HG03354 (cell line): ENCODE measurements around the gene LCAT.
A peak's percentile ranks its signal among the peaks of the same experiment; 100 is the strongest.
"Not testable (repeated sequence)": the region's sequence is repeated elsewhere in the genome, so short reads cannot be mapped to it uniquely, and the experiment has no call there.

Experiments
- ATAC-seq: cut with Tn5 transposase; IDR thresholded peaks from one replicate; pipeline ENCODE4 v1.9.1; 2021; ENCODE audit warnings: mild to moderate bottlenecking; ENCODE audit not compliant: unreplicated experiment, poor library complexity, severe bottlenecking

Gene LCAT, protein sequence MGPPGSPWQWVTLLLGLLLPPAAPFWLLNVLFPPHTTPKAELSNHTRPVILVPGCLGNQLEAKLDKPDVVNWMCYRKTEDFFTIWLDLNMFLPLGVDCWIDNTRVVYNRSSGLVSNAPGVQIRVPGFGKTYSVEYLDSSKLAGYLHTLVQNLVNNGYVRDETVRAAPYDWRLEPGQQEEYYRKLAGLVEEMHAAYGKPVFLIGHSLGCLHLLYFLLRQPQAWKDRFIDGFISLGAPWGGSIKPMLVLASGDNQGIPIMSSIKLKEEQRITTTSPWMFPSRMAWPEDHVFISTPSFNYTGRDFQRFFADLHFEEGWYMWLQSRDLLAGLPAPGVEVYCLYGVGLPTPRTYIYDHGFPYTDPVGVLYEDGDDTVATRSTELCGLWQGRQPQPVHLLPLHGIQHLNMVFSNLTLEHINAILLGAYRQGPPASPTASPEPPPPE

DNA sequence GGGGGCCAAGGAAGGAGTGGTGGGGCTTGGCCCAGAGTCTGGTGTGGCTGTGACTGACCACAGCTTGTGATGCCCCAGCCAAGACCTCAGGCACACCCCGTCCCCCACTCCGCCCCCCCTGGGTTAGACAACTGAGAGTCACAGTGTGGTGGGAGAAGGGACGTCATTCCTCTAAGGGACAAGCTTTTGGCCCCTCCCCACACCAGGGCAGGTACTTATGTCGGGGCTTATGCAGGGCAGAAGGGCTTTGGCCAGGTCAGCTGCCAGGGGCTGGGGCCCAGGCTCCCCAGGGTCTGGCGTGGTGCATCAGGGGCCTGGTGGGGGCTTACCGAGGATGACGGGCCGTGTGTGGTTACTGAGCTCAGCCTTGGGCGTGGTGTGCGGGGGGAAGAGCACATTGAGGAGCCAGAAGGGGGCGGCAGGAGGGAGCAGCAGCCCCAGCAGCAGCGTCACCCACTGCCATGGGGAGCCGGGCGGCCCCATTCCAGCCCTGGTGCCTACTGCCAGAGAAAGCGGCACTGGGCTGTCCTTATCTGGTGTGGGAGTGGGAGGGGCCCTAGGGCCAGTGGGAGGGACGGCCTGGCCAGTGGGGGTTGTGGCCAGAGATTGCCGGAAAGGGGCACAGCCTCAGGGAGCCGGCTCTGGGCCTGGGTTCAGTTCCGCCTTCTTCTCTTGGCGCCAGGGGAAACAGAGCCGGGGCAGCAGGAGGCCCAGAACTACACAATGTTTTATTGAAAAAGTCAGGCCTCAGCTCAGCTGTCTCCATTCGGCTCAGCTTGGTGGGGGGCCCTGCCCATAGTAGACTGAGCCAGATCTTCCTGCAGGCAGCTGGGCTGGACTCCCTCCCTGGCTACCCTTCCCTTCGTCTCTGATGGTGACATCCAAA is at the start of gene LCAT:
TSS of gene LCAT (minus strand) at position 502 of the 886 bp plus-strand sequence. CDS start at position 483, 19 bp downstream.
- ATAC-seq: no peak

DNA sequence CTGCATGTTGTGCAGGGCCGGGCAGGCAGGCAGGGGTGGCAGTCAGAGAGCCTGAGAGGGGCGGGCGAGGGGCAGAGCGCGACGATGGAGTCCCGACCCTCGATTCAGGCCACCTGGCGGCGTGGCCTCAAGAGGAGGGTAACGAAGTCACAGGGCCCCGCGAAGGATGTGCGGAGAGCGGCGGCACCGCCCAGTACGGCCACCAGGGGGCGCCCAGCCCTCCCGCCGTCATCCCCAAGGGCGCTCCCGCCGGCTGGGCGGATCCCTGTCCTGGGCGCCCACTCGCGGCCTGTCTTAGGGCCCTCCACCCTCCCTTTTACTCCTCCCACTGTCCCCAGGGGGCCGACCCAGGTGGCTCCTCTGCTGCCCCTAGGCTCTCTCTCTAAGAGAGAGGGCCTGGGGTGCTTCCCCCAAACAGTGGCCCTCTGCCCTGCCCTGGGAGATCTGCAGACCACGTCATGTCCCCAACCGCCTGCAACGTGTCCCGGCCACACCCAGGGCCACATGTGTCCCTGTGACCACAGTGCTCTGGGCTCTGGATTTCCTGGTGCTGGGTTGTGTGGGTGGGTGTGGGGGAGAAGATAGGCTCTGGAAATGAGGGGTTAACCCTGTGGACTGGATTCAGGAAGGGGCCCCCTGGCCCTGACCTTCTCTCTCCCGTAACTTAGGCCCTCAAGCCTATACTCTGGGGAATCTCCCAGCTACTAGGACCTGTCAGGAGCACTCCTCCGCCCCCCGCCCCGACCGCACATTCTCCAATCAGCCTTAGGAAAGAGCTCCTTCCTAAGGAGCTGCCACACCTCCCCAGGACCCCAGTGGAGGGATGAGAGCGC is 49.5 kb upstream of the LCAT start:
- ATAC-seq: peak; percentile 76

DNA sequence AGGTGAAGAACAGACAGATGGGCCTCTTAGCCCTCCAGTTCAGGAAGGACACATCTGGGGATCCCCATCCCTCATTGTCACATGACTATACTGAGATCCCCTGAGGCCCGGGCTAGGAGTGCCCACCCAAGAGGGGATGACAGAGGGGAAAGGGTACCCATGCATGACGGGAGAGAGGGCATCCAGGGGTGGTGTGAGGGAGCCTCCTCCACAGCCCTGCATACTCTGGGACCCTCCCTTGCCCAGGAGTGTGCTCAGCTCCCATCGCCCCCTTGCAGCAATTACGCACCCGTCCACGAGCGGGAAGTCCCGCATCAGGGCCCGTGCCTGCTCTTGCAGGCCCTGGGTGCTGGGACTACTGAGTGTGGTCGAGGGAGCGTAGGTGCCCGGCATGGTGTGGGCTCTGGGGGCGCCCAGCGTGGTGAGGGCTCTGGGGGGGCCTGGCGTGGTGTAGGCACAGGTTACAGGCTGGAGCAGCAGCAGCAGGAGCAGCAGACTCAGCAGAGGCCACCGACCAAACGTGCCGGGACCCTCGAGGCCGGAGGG is 48.8 kb upstream of the LCAT start:
- ATAC-seq: peak; percentile 10

DNA sequence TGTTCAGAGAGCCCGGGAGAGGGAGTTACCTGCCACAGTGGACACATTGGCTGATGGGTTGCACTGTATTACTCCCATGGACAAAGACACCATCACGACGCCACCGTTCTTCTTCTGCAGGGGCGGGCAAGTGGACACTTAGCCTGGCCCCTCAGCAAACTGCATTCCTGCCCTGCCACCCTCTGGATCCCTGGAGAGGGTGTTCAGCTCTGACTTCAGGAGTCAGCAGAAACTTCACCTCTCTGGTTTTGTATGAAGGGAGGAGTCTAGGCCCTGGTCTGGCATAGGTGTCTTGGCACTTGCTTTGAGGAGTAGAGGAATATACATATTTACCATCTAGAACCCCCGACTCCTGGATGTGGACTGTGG is 46.1 kb upstream of the LCAT start:
- no peak for ATAC-seq

DNA sequence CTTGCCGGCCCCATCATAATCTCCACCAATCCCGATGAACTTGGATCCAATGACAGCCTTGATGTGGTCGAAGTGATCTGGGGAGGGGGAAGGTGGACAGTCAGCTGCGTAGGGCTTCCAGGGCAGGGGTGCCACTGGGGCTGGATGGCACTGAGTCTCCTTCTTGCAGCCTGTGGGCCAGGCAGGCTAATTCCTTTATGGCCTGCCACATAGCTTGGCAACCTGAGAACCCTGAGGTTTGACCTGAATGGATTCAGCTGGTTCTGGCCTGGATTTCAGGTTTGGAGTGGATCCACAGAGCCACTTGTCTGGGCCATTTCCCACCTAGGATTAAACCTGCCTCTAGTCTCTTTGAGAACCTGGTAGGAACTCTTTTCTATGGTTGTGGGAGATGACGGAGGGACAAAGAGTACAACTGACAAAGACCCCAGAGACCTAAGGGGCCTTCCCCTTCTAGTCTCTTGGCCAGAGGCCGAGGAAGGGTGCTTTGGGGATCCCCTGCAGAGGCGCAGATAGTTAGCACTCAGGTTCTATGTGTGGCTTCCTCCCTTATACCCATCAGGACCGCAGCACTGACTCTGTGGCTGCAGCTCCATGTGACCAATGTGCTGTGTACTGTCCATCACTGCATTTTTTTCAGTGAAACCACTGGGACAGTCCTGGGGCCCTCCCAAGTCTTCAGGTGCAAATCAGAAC is 45.5 kb upstream of the LCAT start:
- no peak for ATAC-seq

DNA sequence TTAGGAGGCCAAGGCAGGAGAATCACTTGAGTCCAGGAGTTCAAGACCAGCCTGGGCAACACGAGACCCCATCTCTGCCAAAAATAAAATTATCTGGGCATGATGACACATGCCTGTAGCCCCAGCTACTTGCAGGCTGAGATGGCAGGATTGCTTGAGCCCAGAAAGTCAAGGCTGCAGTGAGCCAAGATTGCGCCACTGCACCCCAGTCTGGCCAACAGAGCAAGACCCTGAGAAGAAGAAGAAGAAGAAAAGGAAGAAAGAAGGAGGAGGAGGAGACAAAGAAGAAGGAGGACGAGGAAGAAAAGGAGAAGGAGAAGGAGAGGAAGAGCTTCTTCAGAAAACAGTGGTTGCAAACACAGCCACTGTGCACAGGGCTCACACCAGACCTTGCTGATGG is 44.8 kb upstream of the LCAT start:
- ATAC-seq: no peak

DNA sequence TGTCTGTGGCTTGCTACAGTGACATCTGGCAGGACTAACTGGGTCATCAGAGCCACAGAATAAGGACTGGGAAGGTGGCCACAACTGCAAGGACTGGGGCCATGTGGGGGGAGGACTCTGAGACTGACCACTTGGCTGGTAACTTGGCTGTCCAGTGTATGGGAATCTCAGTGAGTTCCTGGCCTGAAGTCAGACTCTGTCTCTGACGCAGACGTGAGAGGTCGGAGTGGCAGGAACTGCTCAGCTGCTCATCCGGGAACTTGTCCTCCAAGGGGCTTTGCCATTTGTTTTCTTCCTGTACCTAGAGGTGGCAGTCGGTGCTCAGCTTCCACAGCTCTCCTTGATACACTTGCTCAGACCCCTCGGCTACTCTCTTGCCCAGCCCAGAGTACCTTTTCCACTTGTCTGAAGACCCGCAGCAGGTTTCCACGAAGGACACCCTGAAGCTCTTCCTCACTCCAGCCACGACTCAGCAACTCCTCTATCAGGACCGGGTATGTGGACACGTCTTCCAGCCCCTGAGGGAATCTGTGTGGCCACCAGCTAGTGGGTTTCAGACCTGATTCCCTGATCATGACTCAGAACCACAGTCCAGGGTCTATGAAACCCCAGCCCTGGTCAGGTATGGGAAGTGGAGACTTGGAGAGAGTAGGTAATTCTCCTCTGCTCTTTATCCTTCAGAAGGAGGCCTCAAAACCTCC is 43.7 kb upstream of the LCAT start:
- ATAC-seq: no peak

DNA sequence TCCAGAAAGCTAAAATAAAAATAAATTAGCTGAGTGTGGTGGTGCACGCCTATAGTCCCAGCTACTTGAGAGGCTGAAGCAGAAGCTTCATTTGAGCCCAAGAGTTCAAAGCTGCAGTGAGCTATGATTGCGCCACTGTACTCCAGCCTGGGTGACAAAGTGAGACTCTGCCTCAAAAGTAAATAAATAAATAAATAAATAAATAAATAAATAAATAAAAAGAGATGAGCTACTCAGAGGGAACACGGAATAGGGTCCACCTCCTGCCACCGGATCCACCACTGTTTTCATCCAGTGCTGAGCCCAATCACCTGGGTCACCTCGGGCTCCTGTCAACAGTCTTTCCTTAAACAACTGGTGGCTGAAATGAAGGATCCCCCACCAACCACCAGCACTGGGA is 43.0 kb upstream of the LCAT start:
- no peak for ATAC-seq

DNA sequence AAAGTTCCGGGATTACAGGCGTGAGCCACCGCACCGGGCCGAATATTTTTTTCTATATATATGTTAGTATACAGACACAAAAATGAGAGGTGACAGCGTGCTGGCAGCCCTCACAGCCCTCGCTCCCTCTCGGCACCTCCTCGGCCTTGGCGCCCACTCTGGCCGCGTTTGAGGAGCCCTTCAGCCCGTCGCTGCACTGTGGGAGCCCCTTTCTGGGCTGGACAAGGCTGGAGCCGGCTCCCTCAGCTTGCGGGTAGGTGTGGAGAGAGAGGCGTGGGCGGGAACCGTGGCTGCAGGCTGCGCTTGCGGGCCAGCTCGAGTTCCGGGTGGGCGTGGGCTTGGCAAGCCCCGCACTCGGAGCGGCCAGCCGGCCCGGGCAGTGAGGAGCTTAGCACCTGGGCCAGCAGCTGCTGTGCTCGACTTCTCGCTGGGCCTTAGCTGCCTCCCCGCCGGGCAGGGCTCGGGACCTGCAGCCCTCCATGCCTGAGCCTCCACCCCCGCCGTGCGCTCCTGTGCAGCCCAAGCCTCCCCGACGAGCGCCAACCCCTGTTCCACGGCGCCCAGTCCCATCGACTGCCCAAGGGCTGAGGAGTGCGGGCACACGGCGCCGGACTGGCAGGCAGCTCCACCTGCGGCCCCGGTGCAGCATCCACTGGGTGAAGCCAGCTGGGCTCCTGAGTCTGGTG is 38.2 kb upstream of the LCAT start:
- ATAC-seq: no peak

DNA sequence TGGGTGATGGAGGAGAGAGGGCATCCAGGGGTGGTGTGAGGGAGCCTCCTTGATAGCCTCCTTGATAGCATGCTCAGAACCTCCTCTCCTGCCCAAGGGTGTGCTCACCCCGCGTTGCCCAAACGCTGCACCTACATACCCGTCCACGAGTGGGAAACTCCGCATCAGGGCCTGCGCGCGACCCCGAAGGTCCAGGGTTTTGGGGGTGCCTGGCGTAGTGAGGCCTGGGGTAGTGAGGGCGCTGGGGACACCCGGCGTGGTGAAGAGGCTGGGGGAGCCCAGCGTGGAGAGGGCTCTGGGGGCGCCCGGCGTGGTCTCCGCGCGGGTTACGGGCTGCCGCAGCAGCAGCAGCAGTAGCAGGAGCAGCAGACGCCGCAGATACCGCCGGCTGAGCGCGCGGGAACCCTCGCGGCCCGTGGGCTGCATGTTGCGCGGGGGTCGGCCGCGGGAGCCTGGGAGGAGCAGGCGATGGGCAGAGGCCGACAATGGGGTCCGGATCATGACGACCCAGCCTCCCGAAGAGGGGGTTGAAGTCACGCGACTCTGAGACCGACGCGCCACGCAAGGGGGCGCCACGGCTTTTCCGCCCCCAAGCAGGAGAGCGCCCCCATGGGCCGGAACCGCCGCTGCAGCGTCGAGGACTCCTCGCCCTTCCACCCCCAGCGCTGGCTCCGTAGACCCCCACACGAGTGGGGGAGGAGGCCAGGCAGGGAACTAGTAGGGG is 36.2 kb upstream of the LCAT start, which contains the start of gene DPEP3:
TSS of gene DPEP3 (minus strand) at position 545 of the 724 bp plus-strand sequence. CDS start at position 426, 119 bp downstream.
- no peak for ATAC-seq

DNA sequence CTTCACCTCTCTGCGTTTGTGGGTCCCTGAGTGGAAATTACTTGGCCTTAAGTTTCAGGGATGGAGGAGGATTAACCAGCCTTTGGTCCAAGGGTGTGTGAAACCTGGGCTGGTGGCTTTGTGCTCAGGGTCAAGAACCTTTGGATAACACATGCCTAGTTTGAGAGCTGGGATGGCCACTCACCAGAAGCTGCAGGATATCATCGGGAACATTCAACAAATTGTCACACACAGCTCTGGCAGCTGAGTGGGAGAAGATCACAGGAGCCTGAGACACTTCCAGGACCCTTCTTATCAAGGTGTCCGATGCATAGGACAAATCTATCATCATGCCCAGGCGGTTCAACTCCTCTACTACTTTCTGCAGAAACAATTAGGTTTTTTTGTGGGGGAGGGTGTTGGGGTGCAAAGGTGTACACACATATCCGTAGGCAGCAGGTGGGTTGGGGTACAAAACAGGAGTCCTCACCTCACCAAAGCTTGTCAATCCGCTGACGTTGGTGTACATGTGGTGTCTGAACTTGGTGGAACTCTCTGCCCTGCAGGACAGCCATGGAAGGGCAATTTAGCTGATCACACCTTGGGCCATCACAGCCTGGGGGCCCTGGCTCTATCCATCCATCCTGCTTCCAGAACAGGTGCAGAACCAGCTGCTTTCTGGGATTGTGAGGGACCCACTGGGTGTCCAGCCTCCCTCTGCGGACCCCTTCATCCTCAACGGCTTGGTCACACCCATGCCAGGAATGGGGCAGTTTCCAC is 33.7 kb upstream of the LCAT start:
- no peak for ATAC-seq

DNA sequence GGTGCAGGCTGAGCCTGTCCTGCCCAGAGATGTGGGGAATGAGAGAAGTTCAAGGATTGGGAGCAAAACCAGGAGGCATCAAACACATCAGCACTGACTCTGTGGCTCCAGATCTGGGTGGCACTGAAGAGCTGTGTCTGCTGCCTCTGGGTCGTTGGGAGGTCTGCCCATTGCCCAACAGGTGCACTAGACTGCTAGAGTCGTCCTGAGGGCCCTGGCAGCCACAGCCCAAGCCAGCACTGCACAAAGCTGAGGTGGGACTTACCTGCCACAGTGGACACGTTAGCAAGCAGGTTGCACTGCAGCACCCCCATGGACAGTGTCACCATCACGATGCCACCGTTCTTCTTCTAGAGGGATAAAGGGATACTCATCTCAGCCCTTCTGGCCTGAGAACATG is 33.1 kb upstream of the LCAT start:
- ATAC-seq: no peak

DNA sequence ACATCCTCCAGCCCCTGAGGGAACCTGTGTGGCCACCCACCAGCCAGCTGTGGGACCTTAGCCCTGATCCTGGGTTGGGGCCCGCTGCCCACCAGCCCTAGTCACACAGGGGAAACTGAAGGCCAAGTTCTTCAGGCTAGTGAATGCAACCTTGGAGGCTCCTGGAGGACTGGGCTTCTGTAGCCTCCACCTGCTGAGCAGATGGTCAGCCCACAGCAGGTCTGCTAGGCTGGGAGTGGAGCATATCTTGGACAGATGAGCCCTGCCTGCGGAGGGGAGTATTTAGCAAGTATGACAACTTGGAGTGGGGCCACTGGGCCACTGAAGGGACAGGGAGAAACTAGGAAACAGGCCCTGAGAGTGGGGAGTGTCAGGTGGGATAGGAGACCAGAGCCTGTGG is 32.3 kb upstream of the LCAT start:
- ATAC-seq: no peak

DNA sequence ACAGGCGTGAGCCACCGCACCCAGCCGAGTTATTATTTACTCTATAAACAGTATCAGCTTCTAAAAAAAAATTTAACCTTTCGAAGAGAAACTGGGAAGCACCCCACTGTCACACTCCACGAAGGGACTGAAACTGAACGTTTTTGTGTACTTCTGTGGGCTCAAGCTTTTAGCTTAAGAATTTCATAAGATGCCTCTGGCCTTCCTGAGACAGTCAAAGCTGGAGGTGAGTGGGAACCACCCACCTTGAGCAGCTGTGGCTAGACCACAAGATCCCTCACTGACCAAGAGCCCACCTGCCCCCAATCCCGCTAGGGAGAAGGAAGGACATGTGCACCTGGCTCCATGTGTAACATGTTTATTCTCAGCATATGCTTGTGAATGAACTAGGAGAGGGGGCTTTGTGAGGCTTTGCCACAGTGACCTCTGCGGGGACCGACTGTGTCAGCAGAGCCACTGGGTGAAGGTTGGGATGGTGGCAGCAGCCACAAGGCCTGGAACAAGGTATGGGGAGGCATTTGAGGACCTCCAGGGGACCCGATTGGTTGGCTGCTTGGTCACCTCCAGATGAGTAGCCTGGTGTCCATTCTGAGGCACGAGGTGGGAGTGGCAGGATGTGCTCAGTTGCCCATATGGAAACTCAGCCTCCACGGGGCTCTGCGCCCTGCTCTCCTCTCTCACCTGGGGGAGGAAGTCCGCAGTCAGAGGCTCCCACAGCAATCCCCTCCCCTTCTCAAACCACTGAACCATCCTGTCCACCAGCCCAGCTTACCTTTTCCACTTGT is 31.6 kb upstream of the LCAT start:
- no peak for ATAC-seq

DNA sequence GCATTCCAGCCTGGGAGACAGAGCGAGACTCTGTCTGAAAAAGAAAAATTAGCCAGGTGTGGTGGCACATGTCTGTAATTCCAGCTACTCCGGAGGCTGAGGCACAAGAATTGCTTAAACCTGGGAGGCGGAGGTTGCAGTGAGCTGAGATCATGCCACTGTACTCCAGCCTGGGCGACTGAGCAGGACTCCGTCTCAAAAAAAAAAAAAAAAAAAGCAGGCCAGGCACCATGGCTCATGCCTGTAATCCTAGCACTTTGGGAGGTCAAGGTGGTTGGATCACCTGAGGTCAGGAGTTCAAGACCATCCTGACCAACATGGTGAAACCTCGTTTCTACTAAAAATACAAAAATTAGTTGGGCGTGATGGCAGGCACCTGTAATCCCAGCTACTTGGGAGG is 28.4 kb upstream of the LCAT start:
- ATAC-seq: not testable (repeated sequence)

DNA sequence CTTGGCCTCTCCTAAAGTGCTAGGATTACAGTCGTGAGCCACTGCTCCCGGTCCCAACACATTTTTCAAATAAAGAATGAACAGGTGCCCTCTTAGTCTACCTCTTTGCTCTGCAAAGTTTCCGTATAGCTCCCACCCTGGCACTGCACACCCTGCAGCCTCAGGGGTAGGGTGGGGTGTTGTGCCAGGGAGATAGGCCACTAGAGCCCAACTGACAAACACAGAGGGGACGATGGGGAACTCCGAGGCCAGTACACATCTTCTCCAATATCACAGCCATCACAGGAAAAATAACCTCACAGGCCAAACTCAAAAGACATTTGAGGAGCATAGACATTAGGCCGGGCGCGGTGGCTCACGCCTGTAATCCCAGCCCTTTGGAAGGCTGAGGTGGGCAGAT is 27.2 kb upstream of the LCAT start:
- no peak for ATAC-seq
